Activated naive CD4-positive, alpha-beta T cell treated with anti-CD3 and anti-CD28 coated beads, Interleukin-2, amount 50 U/mL, for 24 hours (primary cell): ENCODE data around the gene BRPF3.

Experiments
- H3K27ac Mint-ChIP-seq: one replicate; pipeline ENCODE4 v1.8.0; 2021; ENCODE audit warnings: mild to moderate bottlenecking, mixed read lengths
- H3K27me3 Mint-ChIP-seq: one replicate; pipeline ENCODE4 v1.8.0; 2021; ENCODE audit warnings: mixed read lengths
- H3K36me3 Mint-ChIP-seq: one replicate; pipeline ENCODE4 v1.8.0; 2021; ENCODE audit warnings: mixed read lengths
- H3K4me1 Mint-ChIP-seq: one replicate; pipeline ENCODE4 v1.8.0; 2021; ENCODE audit warnings: mixed read lengths
- H3K4me3 Mint-ChIP-seq: one replicate; pipeline ENCODE4 v1.8.0; 2021; ENCODE audit warnings: mild to moderate bottlenecking, mixed read lengths
- H3K9me3 Mint-ChIP-seq: one replicate; pipeline ENCODE4 v1.8.0; 2021; ENCODE audit warnings: mixed read lengths

The BRPF3 gene

DNA sequence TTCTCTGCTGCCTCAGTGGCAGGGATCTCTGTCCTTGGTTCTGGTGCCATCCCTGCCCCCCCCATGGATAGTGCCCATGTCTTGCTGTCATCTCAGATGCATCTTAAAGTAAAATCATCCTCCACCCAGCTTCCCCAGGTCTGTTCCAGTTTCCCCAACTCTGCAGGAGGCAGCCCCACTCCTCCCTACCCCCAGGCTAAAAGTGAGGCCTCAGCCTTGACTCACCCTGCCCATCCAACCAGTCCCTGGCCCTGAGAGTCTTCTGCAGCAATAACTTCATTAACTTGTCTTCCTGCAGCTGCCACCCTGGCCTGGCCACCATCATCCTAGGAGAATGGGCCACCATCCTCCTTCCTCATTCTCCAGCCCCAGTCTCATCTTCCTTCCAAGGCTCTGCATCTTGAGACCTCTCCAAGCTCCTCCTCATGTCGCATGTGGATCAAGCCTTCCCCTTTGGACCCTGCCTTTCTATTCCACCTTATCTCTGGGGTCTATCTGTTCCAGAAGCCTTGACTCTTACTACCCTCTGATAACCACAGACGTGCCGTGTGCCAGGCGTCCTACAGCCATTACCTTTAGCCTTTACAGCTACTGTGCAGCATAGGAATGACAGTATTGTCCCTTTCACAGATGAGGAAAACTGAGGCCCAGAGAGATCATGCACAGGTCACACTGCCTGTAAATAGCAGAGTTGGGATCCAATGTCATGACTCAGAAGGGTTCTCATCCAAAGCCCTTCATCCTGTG is 71.4 kb downstream of the BRPF3 start:
- Mint-ChIP-seq H3K9me3 (no peaks in the 10 kb centered on the region), H3K27ac (no peak overlapping the region), H3K36me3 (no peaks in the 10 kb centered on the region), H3K4me1 (no peaks in the 10 kb centered on the region), H3K4me3 (no peak overlapping the region), H3K27me3 (peaks cover 1% of the 10 kb centered on the region)

DNA sequence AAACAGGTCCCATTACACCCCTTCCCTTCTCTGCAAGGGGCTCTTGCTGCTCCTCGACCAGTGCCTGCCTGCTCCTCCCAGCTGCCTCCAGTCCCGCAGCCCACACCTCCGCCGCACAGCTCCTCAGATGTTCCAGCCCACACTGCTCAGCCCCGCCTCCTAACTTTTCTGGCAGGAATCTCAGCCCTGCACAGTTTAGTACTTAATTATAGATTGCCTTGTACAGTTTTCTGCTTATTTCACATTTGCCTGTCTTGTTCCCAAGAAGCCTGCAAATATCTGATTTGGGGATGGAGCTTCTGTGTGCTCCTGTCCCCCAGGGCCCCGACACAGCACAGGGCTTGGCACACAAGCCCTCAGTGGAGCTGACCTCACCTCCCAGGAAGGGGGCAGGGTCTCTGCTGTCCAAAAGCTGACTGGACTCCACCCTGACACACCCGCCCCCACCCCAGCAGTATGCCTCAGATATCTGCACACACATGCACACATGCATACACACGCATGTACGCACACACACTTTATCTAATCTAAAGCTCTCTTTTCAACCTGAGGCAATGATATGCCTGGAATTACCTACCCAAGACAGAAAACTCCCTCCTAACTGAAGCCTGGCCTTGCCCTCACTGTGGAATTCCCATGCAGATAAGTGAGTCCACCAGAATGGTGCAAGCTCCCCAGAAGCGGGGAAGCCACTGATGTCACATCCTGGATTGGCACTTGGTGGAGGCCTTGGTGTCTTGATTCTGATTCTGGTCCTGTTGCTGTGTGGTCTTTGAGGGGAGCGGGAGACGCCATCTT is 72.1 kb downstream of the BRPF3 start:
- H3K36me3 Mint-ChIP-seq: no peaks in the 10 kb centered on the region
- H3K27me3 Mint-ChIP-seq: peaks cover 1% of the 10 kb centered on the region
- H3K4me1 Mint-ChIP-seq: no peaks in the 10 kb centered on the region
- no peak overlapping the region for H3K4me3 Mint-ChIP-seq
- H3K9me3 Mint-ChIP-seq: no peaks in the 10 kb centered on the region
- no peak overlapping the region for H3K27ac Mint-ChIP-seq

DNA sequence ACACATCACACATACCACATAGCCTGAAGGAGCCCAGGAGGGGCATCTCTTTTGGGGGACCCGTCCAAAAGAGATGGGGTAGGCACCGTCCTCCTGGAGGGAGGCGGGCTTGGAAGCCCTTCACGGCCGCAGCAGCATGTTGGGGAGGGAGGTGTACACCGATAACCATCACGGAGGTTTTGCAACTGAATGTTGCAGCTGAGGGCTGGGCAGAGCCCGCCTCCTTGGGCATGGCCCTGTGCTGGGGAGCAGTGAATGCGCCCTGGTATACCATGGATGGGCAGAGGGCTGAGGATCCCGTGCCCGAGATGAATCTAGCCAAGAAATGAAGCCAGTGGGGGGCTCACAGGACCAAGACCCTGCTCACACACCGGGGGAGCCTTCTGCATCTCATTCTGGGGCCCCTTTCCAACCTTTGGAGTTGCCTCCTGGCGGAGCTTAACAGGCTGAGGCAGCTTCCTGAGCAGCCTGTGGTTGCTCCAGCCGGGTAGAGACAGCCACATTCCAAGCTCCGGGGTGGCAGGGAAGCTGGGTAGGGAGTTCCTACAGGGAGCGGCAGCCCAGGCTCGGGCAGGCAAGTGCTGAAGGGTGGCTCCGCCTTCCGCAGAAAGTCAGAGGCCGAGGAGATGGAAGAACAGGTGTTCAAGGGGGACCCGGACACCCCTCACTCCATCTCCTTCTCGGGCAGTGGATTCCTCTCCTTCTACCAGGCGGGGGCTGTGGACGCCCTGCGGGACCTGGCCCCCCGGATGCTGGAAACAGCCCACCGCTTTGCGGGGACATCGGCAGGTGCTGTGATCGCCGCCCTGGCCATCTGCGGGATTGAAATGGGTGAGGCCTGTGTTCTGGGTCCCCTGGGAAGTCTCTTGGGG is 73.5 kb downstream of the BRPF3 start, which contains the start of gene PNPLA1:
Gene PNPLA1, plus strand, starts transcription at position 227 of the 872 bp plus-strand sequence. Its CDS starts 400 bp downstream, at position 627.
- no peaks in the 10 kb centered on the region for H3K36me3 Mint-ChIP-seq
- no peaks in the 10 kb centered on the region for H3K9me3 Mint-ChIP-seq
- no peak within 1 kb of the TSS for H3K4me3 Mint-ChIP-seq
- H3K27ac Mint-ChIP-seq: no peak within 1 kb of the TSS
- no peaks in the 10 kb centered on the region for H3K4me1 Mint-ChIP-seq
- peaks cover 4% of the 10 kb centered on the region for H3K27me3 Mint-ChIP-seq

DNA sequence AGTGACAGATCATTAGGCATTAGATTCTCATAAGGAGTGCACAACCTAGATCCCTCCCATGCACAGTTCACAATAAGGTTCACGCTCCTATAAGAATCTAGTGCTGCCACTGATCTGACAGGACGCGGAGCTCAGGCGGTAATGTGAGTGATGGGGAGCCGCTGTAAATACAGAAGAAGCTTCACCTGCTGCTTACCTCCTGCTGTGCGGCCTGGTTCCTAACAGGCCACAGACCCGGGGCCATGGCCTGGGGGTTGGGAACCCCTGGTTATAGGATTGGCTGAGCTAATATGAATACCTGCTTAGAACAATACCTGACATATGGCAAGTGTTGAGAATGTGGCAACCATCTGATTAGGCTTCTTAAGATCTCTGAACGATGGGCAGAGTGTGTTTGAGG is 75.7 kb downstream of the BRPF3 start:
- no peak overlapping the region for H3K4me3 Mint-ChIP-seq
- H3K27ac Mint-ChIP-seq: no peak overlapping the region
- no peaks in the 10 kb centered on the region for H3K36me3 Mint-ChIP-seq
- no peaks in the 10 kb centered on the region for H3K4me1 Mint-ChIP-seq
- peaks cover 4% of the 10 kb centered on the region for H3K27me3 Mint-ChIP-seq
- H3K9me3 Mint-ChIP-seq: no peaks in the 10 kb centered on the region

DNA sequence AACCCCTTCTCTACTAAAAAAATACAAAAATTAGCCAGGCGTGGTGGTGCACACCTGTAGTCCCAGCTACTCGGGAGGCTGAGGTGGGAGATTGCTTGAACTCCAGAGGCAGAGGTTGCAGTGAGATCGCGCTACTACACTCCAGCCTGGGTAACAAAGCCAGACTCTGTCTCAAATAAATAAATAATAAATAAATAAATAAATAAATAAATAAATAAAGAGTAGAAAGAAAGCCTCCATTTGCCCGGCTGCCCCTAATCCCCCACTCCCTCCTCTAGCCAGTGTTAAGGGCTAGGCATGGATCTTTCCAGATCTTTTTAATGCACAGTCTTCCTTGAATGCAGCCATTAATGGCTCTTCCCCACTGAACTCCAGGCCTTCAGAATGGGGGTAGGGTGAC is 76.5 kb downstream of the BRPF3 start:
- H3K27me3 Mint-ChIP-seq: peaks cover 4% of the 10 kb centered on the region
- no peak overlapping the region for H3K4me3 Mint-ChIP-seq
- H3K4me1 Mint-ChIP-seq: no peaks in the 10 kb centered on the region
- H3K27ac Mint-ChIP-seq: no peak overlapping the region
- H3K36me3 Mint-ChIP-seq: no peaks in the 10 kb centered on the region
- H3K9me3 Mint-ChIP-seq: no peaks in the 10 kb centered on the region

DNA sequence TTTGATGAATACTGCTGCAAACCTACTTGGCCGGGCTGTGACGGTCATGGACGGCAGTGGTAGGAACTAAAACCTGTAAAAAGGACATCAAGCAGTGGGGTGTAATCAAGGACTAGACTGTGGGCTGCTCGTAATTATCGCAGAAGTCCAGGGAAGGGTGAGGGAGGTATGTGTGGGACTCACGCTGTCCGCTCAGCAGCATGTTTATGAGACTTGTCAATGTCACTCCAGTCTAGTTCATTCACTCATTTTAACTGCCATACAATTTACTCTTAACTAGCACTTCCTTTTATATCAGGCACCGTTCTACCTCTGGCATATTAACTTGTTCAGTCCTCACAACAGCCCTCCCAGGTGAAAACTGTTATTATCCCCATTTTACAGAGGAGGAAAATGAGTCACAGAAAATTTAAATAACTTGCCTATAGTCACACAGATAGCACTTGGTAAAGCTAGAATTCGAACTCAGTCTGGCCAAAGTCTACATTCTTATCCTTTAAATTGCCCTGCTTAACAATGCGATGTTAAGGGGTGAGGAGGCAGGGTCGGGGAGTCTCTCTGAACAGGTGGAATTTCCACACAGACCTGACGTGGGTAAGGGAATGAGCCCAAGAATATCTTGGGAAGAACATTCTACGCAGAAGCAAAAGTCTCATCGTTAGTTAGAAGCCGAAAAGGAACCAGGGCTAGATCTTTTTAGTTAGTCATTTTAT is 77.4 kb downstream of the BRPF3 start:
- Mint-ChIP-seq H3K4me3 (no peak overlapping the region), H3K27me3 (peaks cover 7% of the 10 kb centered on the region), H3K27ac (no peak overlapping the region), H3K4me1 (no peaks in the 10 kb centered on the region), H3K36me3 (no peaks in the 10 kb centered on the region), H3K9me3 (no peaks in the 10 kb centered on the region)

DNA sequence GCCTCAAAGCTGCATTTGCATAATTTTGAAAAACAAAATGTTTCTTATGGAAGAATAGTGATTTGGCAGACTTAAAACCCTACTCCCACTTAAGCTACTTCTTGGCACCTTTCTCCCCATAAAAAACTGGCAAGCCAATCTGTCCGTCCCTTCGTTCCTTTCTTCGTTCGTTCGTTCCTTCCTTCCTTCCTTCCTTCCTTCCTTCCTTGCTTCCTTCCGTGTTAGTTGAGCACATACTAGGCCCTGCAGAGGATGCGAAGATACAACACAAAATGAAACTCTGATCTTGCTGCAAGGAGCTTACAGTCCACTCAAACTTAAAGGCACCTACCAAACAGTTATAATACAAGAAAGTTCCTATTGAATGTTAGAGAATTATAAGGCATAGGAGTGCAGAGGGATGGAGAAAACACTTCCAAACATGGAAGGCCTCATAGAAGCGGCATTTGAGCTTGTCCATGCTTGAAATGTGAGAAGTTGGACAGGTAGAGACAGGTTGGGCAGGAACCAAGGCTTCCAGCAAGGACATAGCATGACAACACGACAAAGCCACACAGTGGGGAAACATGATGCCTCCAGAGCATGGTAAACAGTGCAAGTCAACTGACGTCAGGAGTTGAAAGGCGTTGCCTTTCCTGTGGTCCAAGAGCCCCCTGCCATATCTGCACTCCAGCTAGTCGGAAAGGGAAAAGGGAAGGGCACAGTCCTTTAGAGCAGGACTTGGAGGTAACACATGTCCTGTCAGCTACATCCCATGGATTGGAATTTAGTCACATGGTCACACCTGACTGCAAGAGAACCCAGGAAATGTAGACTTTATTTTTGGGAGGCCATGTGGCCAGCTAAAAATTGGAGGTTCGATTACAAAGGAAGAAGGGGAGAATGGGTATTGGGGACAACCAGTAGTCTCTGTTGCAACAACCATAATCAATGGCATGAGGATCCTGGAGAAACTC is 80.3 kb downstream of the BRPF3 start:
- no peaks in the 10 kb centered on the region for H3K36me3 Mint-ChIP-seq
- H3K4me3 Mint-ChIP-seq: no peak overlapping the region
- no peaks in the 10 kb centered on the region for H3K9me3 Mint-ChIP-seq
- H3K27me3 Mint-ChIP-seq: peaks cover 16% of the 10 kb centered on the region
- no peaks in the 10 kb centered on the region for H3K4me1 Mint-ChIP-seq
- H3K27ac Mint-ChIP-seq: no peak overlapping the region

DNA sequence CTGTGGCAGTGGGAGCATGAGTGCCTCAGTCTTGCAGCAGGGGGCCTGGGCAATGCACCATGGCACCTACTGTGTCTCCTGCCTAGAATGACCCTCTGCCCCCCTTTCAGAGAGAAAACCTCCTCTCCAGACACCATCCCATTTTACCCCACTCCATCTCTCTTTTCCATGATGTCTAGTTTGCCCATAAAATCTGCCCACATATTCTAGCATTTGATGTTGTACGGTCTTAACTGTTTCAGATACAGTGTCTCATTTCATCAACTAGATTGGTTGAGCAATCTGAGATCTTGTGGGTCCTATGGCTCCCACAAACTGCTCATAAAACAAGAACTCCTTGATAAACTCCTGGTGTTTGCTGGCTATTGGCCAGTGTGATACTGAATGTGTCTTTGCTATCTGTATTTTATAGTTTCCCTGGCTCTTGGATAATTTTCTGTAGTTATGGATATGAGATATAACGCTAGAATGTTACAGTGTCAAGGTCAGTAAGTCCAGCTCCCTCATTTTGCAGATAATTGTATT is 81.5 kb downstream of the BRPF3 start:
- H3K27me3 Mint-ChIP-seq: peaks cover 19% of the 10 kb centered on the region
- no peaks in the 10 kb centered on the region for H3K4me1 Mint-ChIP-seq
- no peak overlapping the region for H3K27ac Mint-ChIP-seq
- no peak overlapping the region for H3K4me3 Mint-ChIP-seq
- H3K9me3 Mint-ChIP-seq: no peaks in the 10 kb centered on the region
- no peaks in the 10 kb centered on the region for H3K36me3 Mint-ChIP-seq

DNA sequence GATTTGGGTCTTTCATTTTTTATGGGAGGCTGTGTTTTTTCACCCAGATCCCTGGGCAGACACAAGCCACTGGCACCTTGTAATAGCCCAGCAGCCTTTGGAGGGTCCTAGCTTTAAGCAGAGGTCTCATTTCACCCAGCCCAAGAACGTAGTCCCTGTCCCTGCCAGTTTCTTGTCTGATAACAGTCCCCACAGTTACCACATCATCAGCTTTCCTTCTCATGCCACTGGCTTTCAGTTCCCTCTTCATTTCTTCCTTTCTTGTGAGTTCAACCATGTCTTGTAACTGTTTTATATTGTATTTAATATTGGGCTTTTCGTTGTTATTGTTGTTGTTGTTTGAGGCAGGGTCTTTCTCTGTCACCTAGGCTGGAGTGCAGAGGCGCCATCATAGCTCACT is 83.9 kb downstream of the BRPF3 start:
- Mint-ChIP-seq H3K4me3 (no peak overlapping the region), H3K27ac (peak overlapping the region; percentile 41), H3K36me3 (no peaks in the 10 kb centered on the region), H3K27me3 (peaks cover 30% of the 10 kb centered on the region), H3K9me3 (no peaks in the 10 kb centered on the region), H3K4me1 (peaks cover 1% of the 10 kb centered on the region)

DNA sequence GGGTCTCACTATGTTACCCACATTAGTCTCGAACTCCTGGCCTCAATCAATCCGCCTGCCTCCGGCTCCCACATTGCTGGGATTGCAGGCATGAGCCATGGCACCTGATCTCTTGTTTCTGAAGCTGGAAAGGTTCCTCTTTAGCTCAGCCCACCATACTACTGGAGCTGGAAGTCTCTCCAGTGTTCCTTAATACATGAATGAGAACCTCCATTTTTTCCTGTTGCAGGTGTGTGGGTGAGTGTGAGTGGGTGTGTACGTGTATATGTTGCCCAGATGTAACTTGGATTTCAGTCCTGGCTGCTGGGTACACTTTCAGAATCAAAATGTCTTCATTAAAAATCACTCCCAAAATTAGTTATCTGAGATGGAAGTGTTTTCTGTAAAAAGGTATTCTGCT is 84.4 kb downstream of the BRPF3 start:
- peaks cover 6% of the 10 kb centered on the region for H3K4me1 Mint-ChIP-seq
- no peak overlapping the region for H3K4me3 Mint-ChIP-seq
- no peaks in the 10 kb centered on the region for H3K9me3 Mint-ChIP-seq
- no peak overlapping the region for H3K27ac Mint-ChIP-seq
- H3K36me3 Mint-ChIP-seq: no peaks in the 10 kb centered on the region
- H3K27me3 Mint-ChIP-seq: peaks cover 35% of the 10 kb centered on the region
